GM12801 (cell line): ENCODE measurements around the gene DXO.

Experiments
- TF ChIP-seq, protein P1 (sequence below): IDR thresholded peaks from one replicate; pipeline ENCODE4 v1.5.1; 2011; ENCODE audit warnings: control low read depth; ENCODE audit not compliant: insufficient read length; ENCODE audit errors: extremely low read depth

DXO gene

DNA sequence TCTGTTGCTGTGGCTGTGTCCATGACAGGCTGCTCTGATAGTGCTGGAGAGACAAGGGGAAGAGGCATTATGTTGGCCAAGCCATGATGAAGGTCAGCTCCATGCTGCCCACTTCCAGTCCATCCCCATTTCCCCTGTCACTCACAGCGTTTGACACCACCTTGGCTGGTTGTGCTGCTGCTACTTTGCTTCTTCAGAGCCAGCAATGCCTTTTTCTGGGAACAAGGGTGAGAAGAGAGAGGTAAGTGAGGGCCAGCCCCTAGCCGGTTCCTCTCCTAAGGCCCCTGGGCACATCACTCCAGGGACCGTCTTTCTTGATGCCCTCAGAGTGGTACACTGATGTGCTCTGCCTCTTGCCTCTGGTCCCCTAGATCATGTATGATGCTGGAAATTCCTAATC lies 15.1 kb downstream of the DXO start:
- TF ChIP-seq, protein P1, sequence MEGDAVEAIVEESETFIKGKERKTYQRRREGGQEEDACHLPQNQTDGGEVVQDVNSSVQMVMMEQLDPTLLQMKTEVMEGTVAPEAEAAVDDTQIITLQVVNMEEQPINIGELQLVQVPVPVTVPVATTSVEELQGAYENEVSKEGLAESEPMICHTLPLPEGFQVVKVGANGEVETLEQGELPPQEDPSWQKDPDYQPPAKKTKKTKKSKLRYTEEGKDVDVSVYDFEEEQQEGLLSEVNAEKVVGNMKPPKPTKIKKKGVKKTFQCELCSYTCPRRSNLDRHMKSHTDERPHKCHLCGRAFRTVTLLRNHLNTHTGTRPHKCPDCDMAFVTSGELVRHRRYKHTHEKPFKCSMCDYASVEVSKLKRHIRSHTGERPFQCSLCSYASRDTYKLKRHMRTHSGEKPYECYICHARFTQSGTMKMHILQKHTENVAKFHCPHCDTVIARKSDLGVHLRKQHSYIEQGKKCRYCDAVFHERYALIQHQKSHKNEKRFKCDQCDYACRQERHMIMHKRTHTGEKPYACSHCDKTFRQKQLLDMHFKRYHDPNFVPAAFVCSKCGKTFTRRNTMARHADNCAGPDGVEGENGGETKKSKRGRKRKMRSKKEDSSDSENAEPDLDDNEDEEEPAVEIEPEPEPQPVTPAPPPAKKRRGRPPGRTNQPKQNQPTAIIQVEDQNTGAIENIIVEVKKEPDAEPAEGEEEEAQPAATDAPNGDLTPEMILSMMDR = no peak

DNA sequence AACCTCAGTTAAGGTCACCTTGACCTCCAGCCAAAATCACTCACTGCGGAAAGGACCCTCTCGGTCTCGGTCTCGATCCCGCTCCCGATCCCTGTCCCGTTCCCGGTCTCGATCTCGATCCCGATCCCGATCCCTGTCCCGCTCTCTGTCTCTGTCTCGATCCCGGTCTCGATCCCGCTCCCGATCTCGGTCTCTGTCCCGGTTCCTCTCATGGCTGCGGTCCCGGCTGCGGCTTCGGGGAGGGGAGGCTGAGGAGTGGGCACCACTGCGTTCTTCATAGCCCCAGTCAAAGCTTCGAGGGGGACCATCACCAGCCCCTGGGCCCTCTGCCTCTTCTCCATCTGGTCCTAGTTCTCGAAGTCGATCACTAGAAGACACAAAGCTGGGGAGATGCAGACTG lies 17.4 kb downstream of the DXO start:
- TF ChIP-seq, protein P1 = no peak

DNA sequence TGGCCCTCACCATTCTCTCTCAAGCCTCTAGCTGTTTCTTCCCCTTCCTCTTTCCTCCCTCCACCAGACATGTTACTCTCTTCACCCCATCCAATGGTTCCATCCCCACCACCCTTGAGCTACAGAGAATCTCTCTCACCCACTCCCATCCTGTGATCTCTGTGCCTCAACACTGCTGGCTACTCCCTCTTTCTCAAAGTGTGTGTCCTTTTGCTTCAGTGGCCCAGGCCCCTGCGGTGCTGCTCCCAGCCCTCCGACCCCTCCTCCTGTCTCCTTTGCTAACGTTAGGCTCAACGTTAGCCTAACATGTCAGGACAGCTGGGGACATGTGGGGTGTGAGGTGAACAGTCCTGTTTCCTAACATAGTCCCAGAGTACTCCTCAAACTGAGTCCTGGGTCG lies 19.0 kb downstream of the DXO start:
- TF ChIP-seq, protein P1 = no peak

DNA sequence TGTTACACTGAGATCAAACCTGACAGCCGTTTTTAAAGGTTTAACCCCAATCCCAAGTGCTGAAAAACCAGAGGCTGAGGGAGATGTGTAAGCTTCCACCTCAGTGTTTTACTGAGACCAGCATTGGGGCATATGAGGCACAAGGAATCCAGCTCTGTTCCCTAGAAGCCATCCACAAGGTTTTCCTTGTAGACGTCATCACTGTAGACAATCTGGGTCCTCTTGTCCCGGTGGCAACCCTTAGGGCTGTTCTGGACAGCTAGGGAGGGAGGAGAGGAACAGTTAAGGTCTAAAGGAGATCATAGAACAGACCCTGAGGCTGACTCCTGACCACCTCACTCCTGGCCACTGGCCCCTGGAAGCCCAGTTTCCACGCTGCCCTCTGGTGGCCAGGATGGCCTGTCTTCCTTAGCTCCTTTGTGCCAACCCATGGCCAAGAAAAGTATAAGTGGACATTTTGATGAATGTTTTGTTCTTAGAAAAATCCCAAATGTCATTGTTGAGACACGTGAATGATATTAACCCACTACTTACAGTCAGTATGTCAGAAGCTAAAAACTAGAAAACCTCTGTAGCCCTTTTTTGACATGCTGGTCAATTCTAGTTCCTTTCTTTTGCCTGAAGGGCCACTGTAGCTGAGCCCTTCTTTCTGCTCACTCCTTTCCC lies 19.7 kb downstream of the DXO start:
- TF ChIP-seq, protein P1 = no peak

DNA sequence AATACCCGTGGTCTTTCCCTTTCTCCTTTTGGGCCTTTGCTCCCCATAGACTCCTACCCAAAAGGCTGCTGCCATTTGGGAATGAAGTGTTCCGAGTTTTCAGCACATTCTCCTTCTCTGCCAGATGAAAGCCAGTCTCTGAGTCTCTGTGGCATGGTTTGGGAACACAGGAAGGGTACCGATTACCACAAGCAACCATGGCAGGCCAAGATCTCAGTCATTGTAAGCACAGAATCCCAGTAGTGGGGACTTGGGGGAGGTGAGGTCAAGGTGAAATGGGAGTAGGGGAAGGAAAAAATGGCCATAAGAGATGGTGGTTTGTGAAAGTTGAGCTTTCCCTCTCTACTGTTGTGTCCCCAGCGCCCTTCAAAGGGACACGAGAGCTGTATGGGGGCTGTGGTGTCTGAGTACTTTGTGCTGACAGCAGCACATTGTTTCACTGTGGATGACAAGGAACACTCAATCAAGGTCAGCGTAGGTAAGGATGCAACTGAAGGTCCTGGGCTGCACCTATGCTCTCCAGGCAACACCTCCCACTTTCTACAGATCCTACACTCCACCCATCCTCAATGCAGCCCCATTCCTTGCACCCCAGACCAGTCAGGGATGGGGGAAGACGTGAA lies 21.9 kb downstream of the DXO start:
- TF ChIP-seq, protein P1 = no peak

DNA sequence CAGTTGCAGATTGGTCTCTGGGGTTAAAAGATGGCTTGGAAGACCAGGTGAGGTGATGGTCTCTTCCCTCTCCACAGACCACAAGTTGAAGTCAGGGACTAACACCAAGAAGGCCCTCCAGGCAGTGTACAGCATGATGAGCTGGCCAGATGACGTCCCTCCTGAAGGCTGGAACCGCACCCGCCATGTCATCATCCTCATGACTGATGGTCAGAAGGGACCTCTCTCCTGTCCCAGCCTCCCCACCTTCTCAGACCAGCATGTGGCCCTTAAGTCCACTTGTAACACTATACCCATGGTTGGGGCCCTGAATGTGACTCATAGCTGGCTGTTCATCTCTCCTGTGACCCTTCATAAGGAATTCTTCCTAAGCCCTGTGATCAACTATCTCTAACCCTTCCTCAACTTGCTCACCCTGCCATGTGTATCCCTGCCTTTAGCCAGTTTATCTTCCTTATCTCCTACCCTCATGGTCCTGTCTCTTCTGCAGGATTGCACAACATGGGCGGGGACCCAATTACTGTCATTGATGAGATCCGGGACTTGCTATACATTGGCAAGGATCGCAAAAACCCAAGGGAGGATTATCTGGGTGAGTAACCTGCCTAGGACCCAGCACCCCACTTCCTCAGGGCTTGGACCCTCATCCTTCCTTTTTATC lies 23.1 kb downstream of the DXO start:
- TF ChIP-seq, protein P1 = no peak

DNA sequence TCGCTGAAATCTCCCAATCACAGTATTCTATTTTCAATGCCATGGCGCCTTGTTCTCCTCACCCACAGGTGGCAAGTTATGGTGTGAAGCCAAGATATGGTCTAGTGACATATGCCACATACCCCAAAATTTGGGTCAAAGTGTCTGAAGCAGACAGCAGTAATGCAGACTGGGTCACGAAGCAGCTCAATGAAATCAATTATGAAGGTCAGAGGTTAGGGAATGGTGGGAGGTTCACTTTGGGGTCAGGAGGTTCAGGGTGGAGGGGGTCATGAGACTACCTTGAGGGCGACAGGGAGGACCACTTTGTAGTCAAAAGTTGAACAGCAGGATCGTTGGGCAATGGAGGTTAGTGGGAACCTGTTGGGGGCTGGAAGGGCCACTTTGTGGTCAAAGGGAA lies 23.6 kb downstream of the DXO start:
- TF ChIP-seq, protein P1 = no peak
